Measurements from ENCODE around the gene TBC1D32. TPM values are rescaled to one million over a fixed set of nuclear protein-coding genes. Genes with fewer than 3 reads are reported as not detected.
A peak's percentile ranks its signal among the peaks of the same experiment; 100 is the strongest.
"Not testable (repeated sequence)": the region's sequence is repeated elsewhere in the genome, so short reads cannot be mapped to it uniquely, and the experiment has no call there.

TBC1D32 gene
- total RNA-seq, 4 donors from 2014 or later, result 14.9 to 27.1 (median 22.4) TPM

- Histone ChIP-seq H3K4me3 (replicated peaks in 1 of 3) (no peak overlapping the region), H3K27ac (no peak overlapping the region), H3K9me3 (no peaks in the 10 kb centered on the region), H3K27me3 (no peaks in the 10 kb centered on the region), H3K4me1 (no peaks in the 10 kb centered on the region), H3K36me3 (no peaks in the 10 kb centered on the region)
- WGBS, 2 donors, result 87 to 90% methylated on average over 4 of the region's 4 CpGs
- no peak for DNase-seq
- TF ChIP-seq CTCF (IDR thresholded peaks at IDR 0.05), result no peak
- no peak for TF ChIP-seq POLR2A (IDR thresholded peaks at IDR 0.05)
- intact Hi-C loops (cut with DNase I), result no loop called here
Observed at GRCh38 chr6:121321282-121321681, 13.0 kb downstream of the TBC1D32 start.

DNA sequence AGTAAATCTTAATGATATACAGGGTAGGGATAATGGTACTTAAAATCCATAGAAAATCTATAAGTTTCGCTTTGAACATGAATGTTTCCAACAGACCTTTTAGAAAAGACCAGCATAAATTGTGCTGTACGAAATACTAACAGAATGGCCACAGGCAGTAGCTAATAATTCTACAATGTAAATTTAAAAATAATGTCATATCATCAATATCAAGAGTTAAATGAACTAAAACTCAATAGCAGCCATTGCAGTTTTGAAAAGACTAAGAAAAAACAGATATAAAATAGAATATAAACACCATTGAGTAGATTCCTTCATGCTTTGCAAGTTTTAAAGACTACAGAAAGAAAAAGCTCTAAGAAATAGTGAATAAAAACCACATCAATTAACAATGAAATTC lies 14.7 kb downstream of the TBC1D32 start:
- no peaks in the 10 kb centered on the region for H3K9me3 ChIP-seq
- WGBS, 2 donors, result 95 to 96% methylated on average over 2 of the region's 2 CpGs
- intact Hi-C loops (cut with DNase I), result no loop called here
- H3K27me3 ChIP-seq, result no peaks in the 10 kb centered on the region
- TF ChIP-seq CTCF (IDR thresholded peaks at IDR 0.05) (no peak), POLR2A (IDR thresholded peaks at IDR 0.05) (no peak)
- no peak overlapping the region for H3K27ac ChIP-seq
- no peaks in the 10 kb centered on the region for H3K4me1 ChIP-seq
- DNase-seq, result no peak
- H3K36me3 ChIP-seq, result no peaks in the 10 kb centered on the region
- H3K4me3 ChIP-seq (replicated peaks in 1 of 3), result no peak overlapping the region

DNA sequence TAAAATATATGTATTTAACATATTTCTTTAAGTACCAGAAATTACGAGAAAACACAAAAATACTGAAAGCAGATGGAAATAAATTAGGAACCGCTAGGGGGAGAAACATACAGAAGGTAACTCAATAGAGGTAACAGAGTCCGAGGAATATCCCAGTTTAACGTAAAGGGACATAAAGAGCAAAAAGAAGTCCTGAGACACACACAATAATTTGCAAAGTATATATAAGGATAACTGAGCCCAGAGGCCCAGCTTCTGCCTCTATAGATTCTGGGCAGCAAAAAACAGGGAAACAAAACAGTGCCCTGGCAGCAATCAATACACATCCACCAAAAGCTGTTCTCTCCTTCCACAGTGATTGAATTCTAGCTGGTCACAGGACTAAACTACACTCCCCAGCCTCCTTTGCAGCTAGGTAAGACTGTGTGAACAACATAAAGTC lies 15.1 kb downstream of the TBC1D32 start:
- Histone ChIP-seq H3K36me3 (no peaks in the 10 kb centered on the region), H3K4me3 (replicated peaks in 1 of 3) (peak overlapping the region in 1 of 3 donors; percentile 36), H3K27ac (no peak overlapping the region), H3K9me3 (no peaks in the 10 kb centered on the region), H3K27me3 (no peaks in the 10 kb centered on the region), H3K4me1 (no peaks in the 10 kb centered on the region)
- TF ChIP-seq POLR2A (IDR thresholded peaks at IDR 0.05) (no peak), CTCF (IDR thresholded peaks at IDR 0.05) (peak in 4 of 6 experiments; percentile 26 to 52 (median 46))
- DNase-seq, result no peak
- 22 to 29% methylated on average over 4 of the region's 4 CpGs for WGBS, 2 donors
- intact Hi-C loops (cut with DNase I), result no loop called here

DNA sequence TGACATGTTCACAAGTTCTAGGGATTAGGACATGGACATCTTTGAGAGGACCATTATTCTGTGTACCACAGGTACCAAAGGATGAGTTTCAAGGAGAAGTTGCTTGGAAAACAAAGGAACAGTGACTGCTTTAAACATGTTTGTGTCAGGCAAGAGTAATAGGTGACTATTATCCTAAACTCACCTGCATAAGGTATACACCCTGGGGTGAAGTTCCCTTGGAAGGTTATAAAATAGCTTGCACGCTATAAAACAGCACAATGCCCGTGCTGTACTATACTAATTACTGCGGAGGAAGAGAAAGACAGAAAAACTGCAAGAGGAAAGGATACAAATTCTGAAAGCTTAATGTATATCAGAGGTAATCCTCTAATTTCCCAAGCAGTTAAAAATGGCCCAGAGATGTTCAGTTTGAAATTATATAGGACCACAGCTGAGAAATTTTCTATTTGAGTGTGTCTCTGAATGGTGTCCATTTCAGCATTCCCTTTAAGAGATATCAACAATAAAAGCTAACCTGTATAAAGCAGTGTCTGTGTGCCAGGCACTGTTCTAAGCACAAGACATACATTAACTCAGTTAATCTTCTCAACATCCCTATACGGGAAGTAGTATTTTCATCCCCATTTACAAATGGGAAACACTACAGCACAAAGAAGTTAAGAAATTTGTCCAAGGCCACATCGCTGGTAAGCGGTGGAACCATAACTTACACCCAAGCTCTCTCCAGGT lies 19.7 kb downstream of the TBC1D32 start:
- Histone ChIP-seq H3K27me3 (no peaks in the 10 kb centered on the region), H3K9me3 (no peaks in the 10 kb centered on the region), H3K4me3 (replicated peaks in 1 of 3) (no peak overlapping the region), H3K27ac (no peak overlapping the region), H3K4me1 (no peaks in the 10 kb centered on the region), H3K36me3 (no peaks in the 10 kb centered on the region)
- no peak for TF ChIP-seq POLR2A (IDR thresholded peaks at IDR 0.05)
- TF ChIP-seq CTCF (IDR thresholded peaks at IDR 0.05), result no peak
- WGBS, 2 donors, result 96 to 99% methylated on average over 6 of the region's 6 CpGs
- no peak for DNase-seq
- intact Hi-C loops (cut with DNase I), result no loop called here

DNA sequence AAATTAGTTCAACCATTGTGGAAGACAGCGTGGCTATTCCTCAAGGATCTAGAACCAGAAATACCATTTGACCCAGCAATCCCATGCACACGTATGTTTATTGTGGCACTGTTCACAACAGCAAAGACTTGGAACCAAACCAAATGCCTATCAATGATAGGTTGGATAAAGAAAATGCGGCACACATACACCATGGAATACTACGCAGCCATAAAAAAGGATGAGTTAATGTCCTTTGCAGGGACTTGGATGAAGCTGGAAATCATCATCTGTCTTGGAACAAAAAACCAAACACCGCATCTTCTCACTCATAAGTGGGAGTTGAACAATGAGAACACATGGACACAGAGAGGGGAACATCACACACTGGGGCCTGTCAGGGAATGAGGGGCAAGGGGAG lies 22.5 kb downstream of the TBC1D32 start:
- 96 to 98% methylated on average over 5 of the region's 5 CpGs for WGBS, 2 donors
- intact Hi-C loops (cut with DNase I); H3K4me1 ChIP-seq; H3K27ac ChIP-seq; H3K4me3 ChIP-seq (replicated peaks in 1 of 3); H3K27me3 ChIP-seq; H3K9me3 ChIP-seq; DNase-seq; H3K36me3 ChIP-seq: not testable (repeated sequence)
